DOHH2 (cell line): ENCODE measurements around the gene TNPO1.

Source experiments
- H3F3A ChIP-seq: fragments of 200-600 bp; sonication (generic), shearing (Covaris generic); 2 replicates; pipeline ENCODE4 v1.6.0; 2016; ENCODE audit warnings: antibody characterized with exemption, mild to moderate bottlenecking; ENCODE audit not compliant: control insufficient read depth, insufficient read depth
- H3K27ac ChIP-seq: fragments of 200-600 bp; sonication (generic); 2 replicates; pipeline ENCODE4 v1.5.1; 2014; ENCODE audit warnings: low read depth, mild to moderate bottlenecking, low read length, moderate library complexity
- H3K27me3 ChIP-seq: fragments of 200-600 bp; sonication (generic); 2 replicates; pipeline ENCODE4 v1.6.1; 2014; ENCODE audit warnings: mild to moderate bottlenecking, low read length, mixed read lengths; ENCODE audit not compliant: control insufficient read depth
- H3K36me3 ChIP-seq: fragments of 200-600 bp; sonication (generic); 2 replicates; pipeline ENCODE4 v1.6.1; 2014; ENCODE audit warnings: mild to moderate bottlenecking, low read length, moderate library complexity, mixed read lengths; ENCODE audit not compliant: control insufficient read depth
- H3K4me1 ChIP-seq: fragments of 200-600 bp; sonication (generic); 2 replicates; pipeline ENCODE4 v1.6.1; 2014; ENCODE audit warnings: mild to moderate bottlenecking, low read length, mixed read lengths; ENCODE audit not compliant: control insufficient read depth
- H3K4me2 ChIP-seq: fragments of 200-600 bp; sonication (generic); 2 replicates; pipeline ENCODE4 v1.6.0; 2014; ENCODE audit warnings: mild to moderate bottlenecking, low read length, moderate library complexity
- H3K4me3 ChIP-seq: fragments of 200-600 bp; sonication (generic); 2 replicates; pipeline ENCODE4 v1.5.1; 2014; ENCODE audit warnings: mild to moderate bottlenecking, low read length, mixed read lengths
- H3K79me2 ChIP-seq: fragments of 200-600 bp; sonication (generic); 2 replicates; pipeline ENCODE4 v1.6.1; 2014; ENCODE audit warnings: mild to moderate bottlenecking, low read length, mixed read lengths; ENCODE audit not compliant: control insufficient read depth
- H3K9me2 ChIP-seq: fragments of 200-600 bp; sonication (generic); replicated peaks from 2 replicates; pipeline ENCODE4 v1.6.1; 2014; ENCODE audit warnings: mild to moderate bottlenecking, low read length, mixed read lengths; ENCODE audit not compliant: control insufficient read depth
- H3K9me3 ChIP-seq: fragments of 200-600 bp; sonication (generic); 2 replicates; pipeline ENCODE4 v1.6.1; 2014; ENCODE audit warnings: antibody characterized with exemption, low read length, mixed read lengths; ENCODE audit not compliant: control insufficient read depth, insufficient read depth
- H4K20me1 ChIP-seq: fragments of 200-600 bp; sonication (generic); 2 replicates; pipeline ENCODE4 v1.6.0; 2014; ENCODE audit warnings: low read depth, mild to moderate bottlenecking, antibody characterized with exemption, low read length, moderate library complexity; ENCODE audit not compliant: control insufficient read depth, insufficient read depth
- EZH2phosphoT487 ChIP-seq: fragments of 200-600 bp; sonication (generic); IDR thresholded peaks from 2 replicates; pipeline ENCODE4 v1.6.1; 2017; ENCODE audit warnings: borderline replicate concordance, mild to moderate bottlenecking, antibody characterized with exemption, low read length, moderate library complexity, mixed read lengths
- TF ChIP-seq, protein P1 (sequence below): fragments of 200-600 bp; sonication (generic); IDR thresholded peaks from one replicate; pipeline ENCODE4 v1.5.1; 2014; ENCODE audit warnings: antibody characterized with exemption, mild to moderate bottlenecking, low read depth, low read length; ENCODE audit not compliant: poor library complexity, severe bottlenecking

TNPO1 gene

DNA sequence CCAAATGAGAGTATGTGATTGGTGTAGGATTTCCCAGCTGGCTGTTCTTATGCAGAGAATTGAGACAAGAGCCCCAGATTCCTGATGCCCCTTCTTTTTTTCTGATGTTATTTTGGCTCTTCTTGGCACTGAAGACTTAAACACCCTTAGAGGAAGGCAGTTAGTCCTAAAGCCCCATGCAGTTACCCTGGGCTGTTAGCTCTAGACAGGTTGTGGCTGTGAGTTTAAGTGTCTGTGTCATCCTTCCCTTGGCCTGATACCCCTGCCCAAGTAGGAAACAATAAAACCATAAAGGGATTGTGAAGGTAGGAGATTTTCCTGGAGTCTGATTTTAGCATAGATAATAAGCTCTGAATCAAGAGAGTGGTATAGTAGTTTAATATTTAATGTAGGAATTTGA lies 13.2 kb downstream of the TNPO1 start:
- Histone ChIP-seq H4K20me1 (no peaks in the 10 kb centered on the region), H3K27ac (no peak overlapping the region), H3K9me3 (no peaks in the 10 kb centered on the region), H3K4me1 (no peaks in the 10 kb centered on the region), H3K36me3 (no peaks in the 10 kb centered on the region), H3K27me3 (no peaks in the 10 kb centered on the region), H3K79me2 (peaks cover 71% of the 10 kb centered on the region), H3K9me2 (no peaks in the 10 kb centered on the region), H3F3A (no peaks in the 10 kb centered on the region), H3K4me3 (no peak overlapping the region), H3K4me2 (no peak overlapping the region)
- no peak for TF ChIP-seq EZH2phosphoT487
- TF ChIP-seq, protein P1, sequence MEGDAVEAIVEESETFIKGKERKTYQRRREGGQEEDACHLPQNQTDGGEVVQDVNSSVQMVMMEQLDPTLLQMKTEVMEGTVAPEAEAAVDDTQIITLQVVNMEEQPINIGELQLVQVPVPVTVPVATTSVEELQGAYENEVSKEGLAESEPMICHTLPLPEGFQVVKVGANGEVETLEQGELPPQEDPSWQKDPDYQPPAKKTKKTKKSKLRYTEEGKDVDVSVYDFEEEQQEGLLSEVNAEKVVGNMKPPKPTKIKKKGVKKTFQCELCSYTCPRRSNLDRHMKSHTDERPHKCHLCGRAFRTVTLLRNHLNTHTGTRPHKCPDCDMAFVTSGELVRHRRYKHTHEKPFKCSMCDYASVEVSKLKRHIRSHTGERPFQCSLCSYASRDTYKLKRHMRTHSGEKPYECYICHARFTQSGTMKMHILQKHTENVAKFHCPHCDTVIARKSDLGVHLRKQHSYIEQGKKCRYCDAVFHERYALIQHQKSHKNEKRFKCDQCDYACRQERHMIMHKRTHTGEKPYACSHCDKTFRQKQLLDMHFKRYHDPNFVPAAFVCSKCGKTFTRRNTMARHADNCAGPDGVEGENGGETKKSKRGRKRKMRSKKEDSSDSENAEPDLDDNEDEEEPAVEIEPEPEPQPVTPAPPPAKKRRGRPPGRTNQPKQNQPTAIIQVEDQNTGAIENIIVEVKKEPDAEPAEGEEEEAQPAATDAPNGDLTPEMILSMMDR, result no peak

DNA sequence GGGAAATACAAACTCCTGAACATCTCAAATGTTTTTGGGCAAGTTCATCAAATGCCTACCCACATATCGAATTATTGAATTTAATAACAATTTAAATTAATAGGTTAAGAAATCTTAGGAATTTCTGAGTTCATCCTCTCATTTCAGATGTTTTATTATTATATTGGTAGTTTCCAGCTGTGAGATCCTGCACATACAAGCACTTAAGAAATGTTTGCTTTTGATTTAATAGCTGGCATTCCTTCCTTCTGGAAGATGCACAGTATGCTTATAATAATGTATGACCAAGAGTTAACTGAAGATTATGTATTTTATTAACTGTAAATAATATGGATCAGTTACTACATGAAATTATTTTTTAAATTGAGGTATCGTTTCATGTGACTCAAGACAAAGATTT lies 13.9 kb downstream of the TNPO1 start:
- H3K4me2 ChIP-seq, result no peak overlapping the region
- no peak overlapping the region for H3K27ac ChIP-seq
- no peaks in the 10 kb centered on the region for H3K9me2 ChIP-seq
- H3K4me3 ChIP-seq, result no peak overlapping the region
- peaks cover 73% of the 10 kb centered on the region for H3K79me2 ChIP-seq
- no peaks in the 10 kb centered on the region for H3K36me3 ChIP-seq
- no peaks in the 10 kb centered on the region for H4K20me1 ChIP-seq
- no peaks in the 10 kb centered on the region for H3K27me3 ChIP-seq
- H3K4me1 ChIP-seq, result no peaks in the 10 kb centered on the region
- TF ChIP-seq, protein P1, result no peak
- no peak for TF ChIP-seq EZH2phosphoT487
- H3K9me3 ChIP-seq, result no peaks in the 10 kb centered on the region
- no peaks in the 10 kb centered on the region for H3F3A ChIP-seq

DNA sequence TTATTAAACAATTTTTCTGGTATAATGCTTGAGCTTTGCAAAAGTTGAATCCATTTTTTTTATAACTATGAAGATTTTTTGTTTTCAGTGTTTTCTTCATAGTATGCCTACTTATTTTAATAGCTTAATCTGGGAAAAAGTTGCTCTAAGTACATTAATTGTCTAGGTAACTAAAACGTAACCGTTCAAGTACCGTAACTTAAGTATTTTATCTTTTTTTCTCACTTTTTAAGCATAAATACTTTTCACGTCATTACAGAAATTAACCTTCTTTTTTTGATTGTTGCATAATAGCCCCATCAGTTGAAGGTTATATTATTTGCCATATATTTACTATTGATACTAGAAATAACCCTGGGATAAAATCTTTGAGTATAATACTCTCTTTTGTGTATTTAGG lies 15.2 kb downstream of the TNPO1 start:
- no peak for TF ChIP-seq EZH2phosphoT487
- TF ChIP-seq, protein P1, result no peak
- no peak overlapping the region for H3K4me3 ChIP-seq
- H3K27me3 ChIP-seq, result no peaks in the 10 kb centered on the region
- no peaks in the 10 kb centered on the region for H3K9me3 ChIP-seq
- H3K4me1 ChIP-seq, result no peaks in the 10 kb centered on the region
- no peaks in the 10 kb centered on the region for H3F3A ChIP-seq
- peaks cover 75% of the 10 kb centered on the region for H3K79me2 ChIP-seq
- no peaks in the 10 kb centered on the region for H4K20me1 ChIP-seq
- no peak overlapping the region for H3K4me2 ChIP-seq
- H3K27ac ChIP-seq, result no peak overlapping the region
- no peaks in the 10 kb centered on the region for H3K9me2 ChIP-seq
- H3K36me3 ChIP-seq, result no peaks in the 10 kb centered on the region

DNA sequence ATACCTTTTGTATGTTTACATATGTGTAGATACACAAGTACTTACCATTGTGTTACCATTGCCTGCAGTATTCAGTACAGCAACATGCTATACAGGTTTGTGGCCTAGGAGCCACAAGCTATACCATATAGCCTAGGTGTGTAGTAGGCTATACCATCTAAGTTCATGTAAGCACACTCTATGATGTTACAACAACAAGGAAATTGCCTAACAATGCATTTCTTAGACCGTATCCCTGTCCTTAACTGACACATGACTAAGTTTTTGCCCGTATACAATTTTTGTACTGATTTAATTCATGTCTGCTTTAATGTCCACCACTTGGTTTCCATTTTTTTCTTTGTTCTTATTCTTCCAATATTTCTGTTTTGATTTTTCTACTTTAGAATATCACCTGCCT lies 18.5 kb downstream of the TNPO1 start:
- no peaks in the 10 kb centered on the region for H3K9me2 ChIP-seq
- no peak for TF ChIP-seq EZH2phosphoT487
- TF ChIP-seq, protein P1, result no peak
- H3K27me3 ChIP-seq, result no peaks in the 10 kb centered on the region
- no peaks in the 10 kb centered on the region for H3K36me3 ChIP-seq
- peaks cover 77% of the 10 kb centered on the region for H3K79me2 ChIP-seq
- no peak overlapping the region for H3K4me3 ChIP-seq
- no peak overlapping the region for H3K4me2 ChIP-seq
- H3F3A ChIP-seq, result no peaks in the 10 kb centered on the region
- no peaks in the 10 kb centered on the region for H3K9me3 ChIP-seq
- H4K20me1 ChIP-seq, result no peaks in the 10 kb centered on the region; the same call in 1 of the 2 replicates
- no peak overlapping the region for H3K27ac ChIP-seq
- no peaks in the 10 kb centered on the region for H3K4me1 ChIP-seq
